GF-D8 (cell line): Measurements from ENCODE around the gene BEND5.

Experiments used
- DNase-seq: peaks from one replicate; lab custom pipeline; 2025; lab: John Stamatoyannopoulos, UW

Gene BEND5

DNA sequence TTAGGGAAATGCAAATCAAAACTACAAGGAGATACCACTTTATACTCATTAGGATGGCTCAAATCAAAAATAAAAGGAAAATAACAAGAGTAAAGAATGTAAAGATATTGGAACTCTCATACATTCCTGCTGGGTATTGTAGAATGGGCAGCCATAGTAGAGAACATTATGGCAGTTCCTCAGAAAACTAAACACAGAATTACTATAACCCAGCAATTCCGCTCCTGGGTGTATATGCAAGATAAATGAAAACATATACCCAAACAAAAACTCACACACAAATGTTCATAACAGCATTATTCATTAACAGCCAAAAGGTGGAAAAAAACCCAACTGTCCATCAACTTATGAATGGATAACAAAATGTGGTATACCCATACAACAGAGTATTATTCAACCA, 11.4 kb downstream of the BEND5 start:
- no peak for DNase-seq

DNA sequence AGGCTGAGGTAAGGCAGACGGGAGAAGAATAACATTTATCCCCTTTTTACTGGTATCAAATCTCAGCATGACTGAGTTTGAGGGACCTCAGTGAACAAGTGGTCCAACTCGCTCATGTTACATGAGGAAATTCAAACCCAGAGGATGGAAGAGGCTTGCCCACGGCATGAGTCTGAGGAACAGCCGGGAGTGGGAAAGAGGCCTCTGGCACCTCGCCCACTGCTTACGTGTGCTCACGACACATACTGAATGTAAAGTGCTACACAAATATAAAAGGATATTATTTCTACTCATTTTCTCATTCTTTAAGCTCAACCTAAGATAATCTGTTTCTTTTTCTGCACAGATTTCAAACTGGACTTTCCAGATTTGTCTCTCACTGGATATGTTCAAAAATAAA, 14.7 kb downstream of the BEND5 start:
- DNase-seq, result no peak

GRCh38 chr1:48761411-48761810, 15.3 kb downstream of the BEND5 start:
- no peak for DNase-seq

GRCh38 chr1:48760857-48761256, 15.8 kb downstream of the BEND5 start:
- no peak for DNase-seq

DNA sequence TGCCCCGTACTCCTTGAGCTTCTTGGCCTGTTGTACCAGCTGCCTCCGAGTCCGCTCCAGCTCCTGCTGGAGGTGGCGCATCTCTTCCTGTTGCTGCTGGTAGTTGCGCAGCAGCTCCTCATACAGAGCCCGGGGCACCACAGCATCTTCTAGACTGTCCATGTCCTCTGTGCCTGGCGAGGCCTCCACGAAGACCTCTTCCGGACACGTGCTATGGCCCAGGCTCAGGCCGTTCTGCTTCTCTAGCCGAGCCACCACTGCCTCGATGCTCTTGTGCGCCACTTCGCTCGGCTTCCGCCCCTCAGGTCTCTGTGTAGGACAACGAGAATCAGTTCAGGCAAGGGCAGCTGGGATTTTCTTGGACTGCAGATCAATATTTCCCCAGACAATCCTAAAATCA, 17.7 kb downstream of the BEND5 start:
- no peak for DNase-seq

- no peak for DNase-seq
Observed at GRCh38 chr1:48757363-48757762, 19.3 kb downstream of the BEND5 start.

- DNase-seq, result no peak
Observed at GRCh38 chr1:48756683-48757316, 19.9 kb downstream of the BEND5 start.

GRCh38 chr1:48753293-48753692, 23.4 kb downstream of the BEND5 start:
- no peak for DNase-seq

DNA sequence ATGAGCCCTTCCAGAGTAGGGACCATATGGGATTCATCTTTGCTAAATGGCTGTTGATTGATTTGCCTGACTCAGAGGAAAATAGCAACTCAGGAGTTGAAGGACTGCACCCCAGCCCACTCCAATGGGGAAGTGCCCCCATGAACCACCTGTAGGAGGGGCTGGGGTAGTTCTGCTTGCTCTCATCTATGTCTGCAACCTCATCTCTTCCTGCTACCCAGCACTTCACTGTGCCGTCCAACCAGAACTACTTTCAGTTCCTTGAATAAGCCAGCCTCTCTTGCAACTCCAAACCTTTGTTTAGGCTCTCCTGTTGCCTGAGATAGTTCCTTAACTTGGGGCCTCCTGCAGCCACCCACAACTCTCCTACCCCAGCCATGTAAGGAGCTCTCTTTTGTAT, 26.6 kb downstream of the BEND5 start:
- no peak for DNase-seq

DNA sequence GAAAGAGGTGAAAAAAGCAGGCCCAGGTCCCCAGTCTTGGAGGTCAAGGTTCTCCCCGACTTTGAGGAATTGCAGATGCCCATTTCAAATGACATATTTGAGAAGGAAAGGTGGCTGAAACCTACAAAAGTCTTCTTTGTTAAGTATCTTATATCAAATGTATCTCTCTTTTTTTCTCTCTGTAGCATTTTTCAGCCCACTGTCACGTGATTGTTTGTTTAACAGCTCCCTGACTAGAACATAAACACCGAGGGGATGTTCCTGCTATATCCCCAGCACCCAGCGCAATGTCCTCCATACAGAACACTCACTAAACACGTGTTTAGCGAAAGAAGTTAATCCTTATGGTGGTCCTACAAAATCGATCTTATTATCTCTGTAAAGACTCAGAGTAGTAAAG, 27.6 kb downstream of the BEND5 start:
- no peak for DNase-seq

- DNase-seq, result no peak
Observed at GRCh38 chr1:48746906-48747305, 29.8 kb downstream of the BEND5 start.

GRCh38 chr1:48744032-48744431, 32.7 kb downstream of the BEND5 start:
- DNase-seq, result no peak

DNA sequence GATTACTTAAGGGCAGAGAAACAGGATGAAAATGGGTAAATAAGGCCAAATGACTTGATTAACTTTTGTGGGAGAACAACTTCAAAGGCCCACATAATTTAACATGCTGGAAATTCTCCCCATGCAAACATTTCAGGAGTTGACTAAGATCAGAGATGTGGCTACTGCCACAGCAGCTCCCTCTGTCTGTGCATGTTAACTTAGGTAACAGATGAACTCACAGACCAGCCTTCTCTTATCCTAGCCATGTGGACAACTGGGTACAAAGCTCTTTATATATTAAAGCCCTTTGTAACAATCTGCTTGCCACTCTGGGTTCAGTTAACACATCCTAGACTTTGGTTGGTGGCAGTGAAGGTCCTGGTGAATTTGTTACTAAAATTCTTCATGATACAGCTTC, 33.2 kb downstream of the BEND5 start:
- no peak for DNase-seq

- DNase-seq, result no peak
Observed at GRCh38 chr1:48741380-48741779, 35.3 kb downstream of the BEND5 start.

DNA sequence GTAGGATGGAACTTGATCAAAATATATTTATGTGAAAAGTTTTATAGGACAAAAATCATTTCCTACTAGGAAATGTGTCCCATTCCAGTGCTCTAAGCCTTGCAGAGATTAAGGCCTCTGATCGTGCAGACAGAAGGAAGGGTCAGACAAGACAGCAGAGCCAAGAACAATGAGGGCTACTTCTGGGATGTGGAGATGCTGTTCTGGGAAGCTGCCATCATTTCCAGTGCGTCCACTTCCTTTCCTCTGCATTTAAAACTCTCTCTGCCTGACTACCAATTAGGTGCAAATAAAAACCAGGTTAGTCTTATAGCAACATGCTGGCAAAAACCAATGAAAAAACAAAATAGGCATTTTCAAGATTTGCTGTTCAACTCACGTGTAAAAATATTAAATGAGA, 36.1 kb downstream of the BEND5 start:
- no peak for DNase-seq

- DNase-seq, result no peak
Observed at GRCh38 chr1:48739091-48739490, 37.6 kb downstream of the BEND5 start.

DNA sequence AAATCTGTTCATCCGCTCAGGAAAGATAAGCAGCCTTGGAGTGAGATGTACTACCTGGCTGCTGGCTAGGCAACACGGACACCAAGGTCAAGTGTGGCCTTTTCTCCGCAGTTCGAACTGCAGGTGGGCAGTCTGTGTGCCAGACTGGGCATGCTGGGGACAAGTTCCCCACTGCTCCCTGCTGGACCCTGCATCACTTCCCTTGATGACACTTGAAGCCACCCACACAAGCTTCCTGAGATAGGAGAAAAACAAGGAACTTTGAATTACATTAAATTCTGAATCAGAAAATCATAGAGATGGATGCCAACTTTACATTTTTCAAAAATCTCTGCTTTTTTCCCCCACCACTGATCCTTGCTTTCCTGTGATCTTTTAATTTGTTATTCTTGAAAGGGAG, 38.3 kb downstream of the BEND5 start:
- no peak for DNase-seq

DNA sequence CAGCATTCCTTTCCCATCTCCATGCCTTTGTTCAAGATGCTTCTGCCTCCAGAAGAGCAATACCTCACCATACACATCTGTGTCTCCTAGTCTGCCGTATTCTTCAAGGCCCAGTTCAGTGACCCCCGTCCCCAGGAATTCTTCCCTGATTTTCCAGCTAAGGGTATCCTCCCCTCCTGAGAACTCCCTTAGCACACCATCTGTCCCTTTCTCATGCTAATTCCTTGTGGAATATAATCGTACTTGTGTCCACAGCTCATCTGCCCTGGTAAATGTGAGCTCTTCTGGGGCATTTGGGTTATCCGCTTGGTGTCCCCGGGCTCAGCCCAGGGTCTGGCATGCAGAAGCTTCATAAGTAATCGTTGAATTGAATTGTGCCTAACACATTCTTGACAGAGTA, 40.9 kb downstream of the BEND5 start:
- no peak for DNase-seq

GRCh38 chr1:48730164-48730910, 46.4 kb downstream of the BEND5 start:
- DNase-seq, result no peak

DNA sequence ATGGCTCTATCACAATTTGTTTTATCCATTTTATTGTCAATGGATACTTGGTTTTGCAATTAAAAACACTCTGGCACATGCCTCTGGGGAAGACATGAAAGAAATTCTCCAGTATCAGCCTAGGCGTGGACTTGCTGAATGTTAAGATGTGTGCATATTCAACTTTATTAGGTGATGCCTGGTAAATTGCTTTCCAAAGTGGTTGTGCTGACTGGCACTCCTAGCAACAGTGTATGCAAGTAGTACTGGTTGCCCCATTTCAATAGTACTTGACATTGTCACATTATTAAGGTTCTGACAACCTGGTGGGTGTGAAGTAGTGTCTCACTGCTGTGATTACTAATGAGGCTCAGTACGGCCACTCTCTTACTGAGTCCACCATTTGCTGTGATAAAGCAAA, 48.1 kb downstream of the BEND5 start:
- DNase-seq, result no peak

DNA sequence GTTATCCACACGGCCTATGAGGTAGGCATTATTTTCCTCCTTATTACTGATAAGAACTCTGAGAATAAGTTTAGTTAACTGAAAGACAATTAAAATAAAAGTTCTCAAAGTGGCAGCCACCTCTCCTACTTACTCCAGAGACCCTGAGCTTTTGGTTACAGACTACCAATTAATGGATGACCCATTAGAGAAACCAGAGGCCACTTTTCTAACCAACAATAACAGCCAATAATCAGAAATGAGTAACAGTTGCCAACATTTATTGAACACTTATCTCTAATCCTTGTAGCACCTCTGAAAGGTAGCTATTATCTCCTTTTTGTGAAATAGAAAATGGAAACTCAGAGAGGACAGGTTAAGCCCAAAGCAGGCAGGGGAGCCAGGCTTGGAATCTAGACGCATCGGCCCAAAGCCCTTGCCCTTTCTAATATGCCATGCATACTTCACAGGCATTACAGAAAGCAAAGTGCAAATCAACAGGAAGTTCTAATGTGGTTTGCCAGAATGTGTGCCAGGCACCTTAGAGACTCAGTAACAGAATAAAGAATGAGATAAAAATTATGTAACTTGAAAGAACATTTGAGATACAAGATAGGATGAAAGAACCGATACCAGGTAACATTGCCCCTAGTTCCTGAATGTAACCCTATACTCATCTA, 50.0 kb downstream of the BEND5 start:
- DNase-seq, result no peak

DNA sequence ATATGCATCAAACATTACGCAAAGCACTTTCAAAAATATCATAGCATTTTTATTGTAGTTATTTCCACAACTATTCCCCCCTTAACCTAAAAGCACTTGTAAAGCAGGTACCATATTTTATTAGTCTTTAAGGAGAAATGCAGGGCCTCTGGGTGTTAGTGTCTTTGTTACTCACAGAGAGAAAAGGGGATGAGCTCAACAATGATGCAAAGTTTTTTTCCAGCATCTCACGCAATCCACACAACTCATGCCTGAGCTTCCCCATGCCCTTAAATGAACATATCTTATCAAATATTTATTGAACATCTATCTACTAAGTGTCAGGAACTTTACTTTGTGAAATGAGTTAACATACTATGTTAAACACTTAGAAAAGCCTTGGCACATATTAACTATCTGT, 50.6 kb downstream of the BEND5 start:
- no peak for DNase-seq

DNA sequence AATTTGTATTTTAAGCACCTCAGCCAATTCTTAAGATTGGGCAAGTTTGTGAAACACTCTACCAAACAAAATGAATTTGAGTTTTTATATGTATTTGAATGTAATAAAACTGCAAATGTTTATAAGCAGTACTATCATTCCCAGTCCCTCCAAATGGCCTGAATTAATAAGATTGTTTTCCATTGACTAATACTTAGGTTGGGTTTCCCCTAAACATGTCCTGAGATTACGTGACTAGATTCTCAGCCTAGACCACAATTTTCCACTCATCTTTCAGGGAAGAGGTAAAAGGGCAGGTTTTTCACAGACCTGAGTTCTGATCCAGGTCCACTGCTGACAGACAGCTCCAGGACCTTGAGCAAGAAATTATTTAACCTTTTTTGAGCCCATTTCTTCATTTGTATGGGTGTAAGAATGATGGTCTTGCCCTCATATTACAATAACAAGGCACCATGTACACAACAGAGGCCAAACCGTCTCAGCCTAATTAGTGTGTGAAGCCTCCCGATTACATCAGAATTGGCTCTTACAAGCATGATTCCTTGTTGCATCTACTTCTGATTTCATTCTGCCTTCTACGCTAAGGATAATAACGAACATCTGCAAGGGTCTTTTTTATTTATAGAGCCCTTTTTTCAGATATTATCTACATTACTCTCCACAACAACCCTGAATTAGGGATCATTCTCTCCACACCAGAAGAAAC, 51.2 kb downstream of the BEND5 start:
- no peak for DNase-seq
